H1 (cell line): ENCODE results near the gene CEP120.

Experiments
- ASH2L ChIP-seq: fragments of 200-600, 300-600 bp; sonication (generic); IDR thresholded peaks from one replicate; pipeline ENCODE4 v1.7.1; 2017; ENCODE audit warnings: low read length
- CREB1 ChIP-seq: IDR thresholded peaks from 2 replicates; pipeline ENCODE4 v1.6.1; 2012; ENCODE audit warnings: inconsistent platforms
- CTCF ChIP-seq, 3 experiments: IDR thresholded peaks; 1 replicate in 2 of 3; 2 replicates in 1 of 3; pipeline versions ENCODE4 v1.5.1 to v1.6.1; 2011; ENCODE audit warnings: low read length in 3 of 3, mild to moderate bottlenecking in 3 of 3, inconsistent platforms in 2 of 3, low read depth in 1 of 3, moderate library complexity in 1 of 3; ENCODE audit not compliant: insufficient read depth in 1 of 3; ENCODE audit errors: control extremely low read depth in 1 of 3
- EGR1 ChIP-seq: IDR thresholded peaks from 2 replicates; pipeline ENCODE4 v1.6.1; 2011; ENCODE audit warnings: low read depth, low read length, borderline replicate concordance
- EP300 ChIP-seq, 2 experiments: IDR thresholded peaks; 1 replicate in 1 of 2; 2 replicates in 1 of 2; pipeline ENCODE4 v1.6.1; 2011 to 2012; ENCODE audit warnings: low read depth in 2 of 2, low read length in 2 of 2, mild to moderate bottlenecking in 2 of 2, borderline replicate concordance in 1 of 2, inconsistent platforms in 1 of 2, moderate library complexity in 1 of 2
- EZH2 ChIP-seq: fragments of 200-600 bp; sonication (generic); IDR thresholded peaks from 2 replicates; pipeline ENCODE4 v1.7.1; 2012; ENCODE audit warnings: low read depth, mild to moderate bottlenecking, moderate library complexity, low read length, inconsistent platforms; ENCODE audit not compliant: severe bottlenecking
- KDM1A ChIP-seq: fragments of 200-600, 300-600 bp; sonication (generic); IDR thresholded peaks from 2 replicates; pipeline ENCODE4 v1.7.1; 2016; ENCODE audit warnings: mild to moderate bottlenecking, low read length, borderline replicate concordance
- MAX ChIP-seq: IDR thresholded peaks from 2 replicates; pipeline ENCODE4 v1.6.1; 2012; ENCODE audit warnings: inconsistent platforms
- POLR2A ChIP-seq, 2 experiments: IDR thresholded peaks; 1 replicate in 1 of 2; 2 replicates in 1 of 2; pipeline ENCODE4 v1.6.1; 2011; ENCODE audit warnings: low read depth in 2 of 2, low read length in 2 of 2, mild to moderate bottlenecking in 2 of 2; ENCODE audit errors: control extremely low read depth in 1 of 2
- RFX5 ChIP-seq: IDR thresholded peaks from 2 replicates; pipeline ENCODE4 v1.6.1; 2011; ENCODE audit warnings: low read depth, low read length, improper control_type of control experiment, borderline replicate concordance
- SRF ChIP-seq: IDR thresholded peaks from 2 replicates; pipeline ENCODE4 v1.6.1; 2011; ENCODE audit warnings: mild to moderate bottlenecking, low read depth, low read length, moderate library complexity
- TAF1 ChIP-seq: IDR thresholded peaks from 2 replicates; pipeline ENCODE4 v1.6.1; 2011; ENCODE audit warnings: mild to moderate bottlenecking, low read depth, low read length
- USF2 ChIP-seq: IDR thresholded peaks from 2 replicates; pipeline ENCODE4 v1.6.1; 2011; ENCODE audit warnings: low read length, improper control_type of control experiment

GRCh38 chr5:123297866-123298265, 125.3 kb downstream of the CEP120 start:
- TF ChIP-seq EZH2 (no peak), ASH2L (no peak), CTCF (IDR thresholded peaks at IDR 0.05; ENCODE audit: control extremely low read depth in 1 of 3, insufficient read depth in 1 of 3, low read depth in 1 of 3, low read length in 3 of 3) (no peak), MAX (no peak), POLR2A (IDR thresholded peaks at IDR 0.05; ENCODE audit: control extremely low read depth in 1 of 2, low read depth in 2 of 2, low read length in 2 of 2) (no peak), KDM1A (no peak), RFX5 (no peak), TAF1 (no peak), EP300 (IDR thresholded peaks at IDR 0.05; ENCODE audit: borderline replicate concordance in 1 of 2, low read depth in 2 of 2, low read length in 2 of 2) (no peak), SRF (no peak), CREB1 (no peak), USF2 (no peak), EGR1 (no peak)
